ENCODE results near the gene ZBP1.
A peak's percentile ranks its signal among the peaks of the same experiment; 100 is the strongest.

ZBP1 gene

GRCh38 chr20:57579898-57580447 is 40.3 kb downstream of the ZBP1 start:
- DNase-seq: peak; percentile 59
- peak overlapping the region; percentile 23 for H3K4me3 Mint-ChIP-seq

GRCh38 chr20:57579331-57579897 is 40.8 kb downstream of the ZBP1 start:
- H3K36me3 Mint-ChIP-seq (ENCODE audit: low read depth): no peaks in the 10 kb centered on the region
- peaks cover 19% of the 10 kb centered on the region for H3K27me3 Mint-ChIP-seq (ENCODE audit: low read depth, poor library complexity)
- no peak overlapping the region for H3K27ac Mint-ChIP-seq
- no peaks in the 10 kb centered on the region for H3K9me3 Mint-ChIP-seq
- H3K4me1 Mint-ChIP-seq: peaks cover 48% of the 10 kb centered on the region
- H3K4me3 Mint-ChIP-seq: peak overlapping the region; percentile 23
- TF ChIP-seq CTCF (IDR thresholded peaks at IDR 0.05): no peak
- no peak for DNase-seq

More at GRCh38 chr20:57579898-57580447, 40.3 kb downstream of the ZBP1 start:
- peaks cover 16% of the 10 kb centered on the region for H3K27me3 Mint-ChIP-seq (ENCODE audit: low read depth, poor library complexity)
- no peaks in the 10 kb centered on the region for H3K36me3 Mint-ChIP-seq (ENCODE audit: low read depth)
- no peak overlapping the region for H3K27ac Mint-ChIP-seq
- TF ChIP-seq CTCF (IDR thresholded peaks at IDR 0.05): no peak
- H3K4me1 Mint-ChIP-seq: peaks cover 52% of the 10 kb centered on the region
- H3K9me3 Mint-ChIP-seq: no peaks in the 10 kb centered on the region

GRCh38 chr20:57578476-57579165 is 41.6 kb downstream of the ZBP1 start:
- H3K4me3 Mint-ChIP-seq: no peak overlapping the region
- no peak overlapping the region for H3K27ac Mint-ChIP-seq
- peaks cover 24% of the 10 kb centered on the region for H3K27me3 Mint-ChIP-seq (ENCODE audit: low read depth, poor library complexity)
- no peak for DNase-seq
- no peaks in the 10 kb centered on the region for H3K9me3 Mint-ChIP-seq
- no peak for TF ChIP-seq CTCF (IDR thresholded peaks at IDR 0.05)
- no peaks in the 10 kb centered on the region for H3K36me3 Mint-ChIP-seq (ENCODE audit: low read depth)
- peaks cover 52% of the 10 kb centered on the region for H3K4me1 Mint-ChIP-seq

GRCh38 chr20:57577679-57578475 is 42.3 kb downstream of the ZBP1 start:
- Mint-ChIP-seq H3K27ac (no peak overlapping the region), H3K4me1 (peaks cover 52% of the 10 kb centered on the region), H3K36me3 (ENCODE audit: low read depth) (no peaks in the 10 kb centered on the region), H3K9me3 (no peaks in the 10 kb centered on the region), H3K4me3 (no peak overlapping the region), H3K27me3 (ENCODE audit: low read depth, poor library complexity) (peaks cover 21% of the 10 kb centered on the region)
- TF ChIP-seq CTCF (IDR thresholded peaks at IDR 0.05): no peak
- DNase-seq: no peak

GRCh38 chr20:57576617-57577550 is 43.3 kb downstream of the ZBP1 start:
- DNase-seq: no peak
- Mint-ChIP-seq H3K4me3 (no peak overlapping the region), H3K36me3 (ENCODE audit: low read depth) (no peaks in the 10 kb centered on the region), H3K27ac (no peak overlapping the region), H3K27me3 (ENCODE audit: low read depth, poor library complexity) (peaks cover 25% of the 10 kb centered on the region), H3K9me3 (no peaks in the 10 kb centered on the region), H3K4me1 (peaks cover 50% of the 10 kb centered on the region)
- no peak for TF ChIP-seq CTCF (IDR thresholded peaks at IDR 0.05)

Data from nephron progenitor cell (in vitro differentiated cells).